Osteocyte (in vitro differentiated cells): ENCODE measurements around the gene HDHD3. TPM values are rescaled to one million over a fixed set of nuclear protein-coding genes. Genes with fewer than 3 reads are reported as not detected.

ENCODE experiments used
- DNase-seq: peaks from one replicate; pipeline ENCODE4 v3.0.0; 2021; ENCODE audit warnings: mixed read lengths; ENCODE audit not compliant: unreplicated experiment; ENCODE audit errors: extremely low spot score
- H3K27ac Mint-ChIP-seq: one replicate; pipeline ENCODE4 v1.8.0; 2021; ENCODE audit warnings: mild to moderate bottlenecking, mixed read lengths; ENCODE audit not compliant: unreplicated experiment
- H3K27me3 Mint-ChIP-seq: one replicate; pipeline ENCODE4 v1.8.0; 2021; ENCODE audit warnings: mixed read lengths; ENCODE audit not compliant: unreplicated experiment
- H3K36me3 Mint-ChIP-seq: one replicate; pipeline ENCODE4 v1.8.0; 2021; ENCODE audit warnings: mixed read lengths; ENCODE audit not compliant: unreplicated experiment
- H3K4me1 Mint-ChIP-seq: one replicate; pipeline ENCODE4 v1.8.0; 2021; ENCODE audit warnings: mixed read lengths; ENCODE audit not compliant: unreplicated experiment
- H3K4me3 Mint-ChIP-seq: one replicate; pipeline ENCODE4 v1.8.0; 2021; ENCODE audit warnings: mild to moderate bottlenecking, moderate library complexity, mixed read lengths; ENCODE audit not compliant: unreplicated experiment
- H3K9me3 Mint-ChIP-seq: one replicate; pipeline ENCODE4 v1.8.0; 2021; ENCODE audit warnings: mixed read lengths; ENCODE audit not compliant: unreplicated experiment
- total RNA-seq: library from RNA; stranded (reverse); gene quantifications from 2 replicates; pipeline ENCODE4 v1.2.1, GENCODE V29; 2021
- TF ChIP-seq, protein P1 (sequence below): fragments of 200-600 bp; sonication (generic); IDR thresholded peaks from 2 replicates; pipeline ENCODE4 v1.5.0; 2021; ENCODE audit warnings: antibody characterized with exemption, mild to moderate bottlenecking, moderate library complexity

Gene HDHD3
- total RNA-seq, 1 donor from 2014 or later, result 12.7 TPM

- H3K4me1 Mint-ChIP-seq, result peaks cover 18% of the 10 kb centered on the region
- peaks cover 7% of the 10 kb centered on the region for H3K36me3 Mint-ChIP-seq
- no peaks in the 10 kb centered on the region for H3K9me3 Mint-ChIP-seq
- no peaks in the 10 kb centered on the region for H3K27me3 Mint-ChIP-seq
- no peak for DNase-seq
- H3K27ac Mint-ChIP-seq, result no peak overlapping the region
- H3K4me3 Mint-ChIP-seq, result no peak overlapping the region
- TF ChIP-seq, protein P1, sequence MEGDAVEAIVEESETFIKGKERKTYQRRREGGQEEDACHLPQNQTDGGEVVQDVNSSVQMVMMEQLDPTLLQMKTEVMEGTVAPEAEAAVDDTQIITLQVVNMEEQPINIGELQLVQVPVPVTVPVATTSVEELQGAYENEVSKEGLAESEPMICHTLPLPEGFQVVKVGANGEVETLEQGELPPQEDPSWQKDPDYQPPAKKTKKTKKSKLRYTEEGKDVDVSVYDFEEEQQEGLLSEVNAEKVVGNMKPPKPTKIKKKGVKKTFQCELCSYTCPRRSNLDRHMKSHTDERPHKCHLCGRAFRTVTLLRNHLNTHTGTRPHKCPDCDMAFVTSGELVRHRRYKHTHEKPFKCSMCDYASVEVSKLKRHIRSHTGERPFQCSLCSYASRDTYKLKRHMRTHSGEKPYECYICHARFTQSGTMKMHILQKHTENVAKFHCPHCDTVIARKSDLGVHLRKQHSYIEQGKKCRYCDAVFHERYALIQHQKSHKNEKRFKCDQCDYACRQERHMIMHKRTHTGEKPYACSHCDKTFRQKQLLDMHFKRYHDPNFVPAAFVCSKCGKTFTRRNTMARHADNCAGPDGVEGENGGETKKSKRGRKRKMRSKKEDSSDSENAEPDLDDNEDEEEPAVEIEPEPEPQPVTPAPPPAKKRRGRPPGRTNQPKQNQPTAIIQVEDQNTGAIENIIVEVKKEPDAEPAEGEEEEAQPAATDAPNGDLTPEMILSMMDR, result no peak
Measured at GRCh38 chr9:113403646-113404045, 26.9 kb upstream of the HDHD3 start.

DNA sequence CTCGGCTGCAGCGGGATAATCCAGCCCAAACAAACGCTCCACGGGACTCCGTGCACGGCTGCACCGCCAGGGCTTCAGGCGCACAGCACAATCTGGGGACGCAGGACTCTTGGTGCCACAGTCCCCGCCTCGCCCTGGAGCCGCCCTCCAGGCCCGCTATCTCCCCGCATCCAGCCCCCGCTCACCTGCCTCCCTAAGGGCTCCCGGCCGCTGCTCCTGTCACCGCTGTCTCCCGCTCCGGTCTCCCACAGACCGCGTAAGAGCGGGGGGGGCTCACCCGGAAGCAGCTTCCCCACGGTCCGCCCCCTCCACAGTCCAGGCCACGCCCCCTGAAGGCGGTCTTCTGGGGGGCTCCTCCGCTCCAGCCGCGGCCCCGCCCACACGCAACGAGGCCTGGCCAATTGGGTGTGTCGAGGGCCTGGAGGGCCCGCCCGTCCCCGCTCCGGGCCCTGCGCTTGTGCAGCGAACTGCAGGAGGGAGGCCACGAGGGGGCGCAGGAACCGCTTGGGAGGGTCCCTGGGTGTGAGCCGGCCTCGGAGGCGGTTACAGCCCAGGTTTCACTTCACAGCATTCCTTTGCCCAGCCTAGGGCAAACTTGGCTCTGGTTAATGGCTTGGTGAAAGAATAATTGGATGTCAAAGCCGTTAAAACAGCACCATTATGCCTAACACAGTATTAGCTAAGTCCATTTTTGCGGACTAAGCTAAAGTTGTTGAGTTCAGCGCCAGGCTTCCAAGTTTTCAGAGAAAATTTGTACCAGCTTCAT, 24.4 kb upstream of the HDHD3 start, which contains the start of gene ALAD:
Gene ALAD, minus strand, starts transcription at position 258 of the 766 bp plus-strand sequence. CDS start 7,725 bp downstream, outside the sequence.
- DNase-seq, result peak; percentile 100
- H3K27me3 Mint-ChIP-seq, result no peaks in the 10 kb centered on the region
- H3K9me3 Mint-ChIP-seq, result no peaks in the 10 kb centered on the region
- peak within 1 kb of the TSS; percentile 93 for H3K4me3 Mint-ChIP-seq
- TF ChIP-seq, protein P1, result peak; percentile 99
- H3K27ac Mint-ChIP-seq, result peak within 1 kb of the TSS; percentile 70
- peaks cover 4% of the 10 kb centered on the region for H3K36me3 Mint-ChIP-seq
- peaks cover 14% of the 10 kb centered on the region for H3K4me1 Mint-ChIP-seq

DNA sequence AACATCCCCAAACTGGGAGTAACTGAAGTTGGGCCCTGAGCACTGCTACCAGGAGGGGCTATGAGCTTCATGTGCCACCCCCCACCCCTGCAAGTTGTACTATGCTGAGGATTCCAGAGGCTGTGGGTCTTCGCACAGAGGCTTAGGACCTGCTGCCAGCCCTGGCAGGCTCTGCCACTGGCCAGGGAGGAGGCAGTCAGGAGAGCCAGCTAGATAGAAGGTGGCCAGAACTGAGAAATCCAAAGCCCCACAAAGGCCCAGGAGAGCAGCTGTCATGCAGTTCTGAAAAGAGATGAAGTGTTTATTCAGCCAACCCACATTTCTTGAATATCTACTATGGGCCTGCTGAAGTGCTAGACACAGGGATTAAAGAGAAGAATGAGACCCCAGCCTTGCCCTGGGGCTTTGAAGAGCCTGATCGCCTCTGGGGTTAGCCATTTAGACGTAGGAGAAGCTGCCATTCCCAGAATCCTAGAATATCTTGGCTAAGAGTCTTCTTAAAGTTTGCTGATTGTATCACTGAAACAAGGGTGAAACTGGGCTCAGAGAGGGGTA, 22.9 kb upstream of the HDHD3 start:
- Mint-ChIP-seq H3K27me3 (no peaks in the 10 kb centered on the region), H3K36me3 (peaks cover 10% of the 10 kb centered on the region), H3K27ac (no peak overlapping the region), H3K4me3 (peak overlapping the region; percentile 93), H3K9me3 (no peaks in the 10 kb centered on the region), H3K4me1 (peaks cover 14% of the 10 kb centered on the region)
- TF ChIP-seq, protein P1, result no peak
- no peak for DNase-seq

GRCh38 chr9:113398796-113399195, 22.0 kb upstream of the HDHD3 start:
- no peaks in the 10 kb centered on the region for H3K27me3 Mint-ChIP-seq
- no peaks in the 10 kb centered on the region for H3K9me3 Mint-ChIP-seq
- H3K36me3 Mint-ChIP-seq, result peaks cover 10% of the 10 kb centered on the region
- TF ChIP-seq, protein P1, result no peak
- peaks cover 14% of the 10 kb centered on the region for H3K4me1 Mint-ChIP-seq
- no peak overlapping the region for H3K27ac Mint-ChIP-seq
- H3K4me3 Mint-ChIP-seq, result no peak overlapping the region
- no peak for DNase-seq

GRCh38 chr9:113397203-113397631, 20.4 kb upstream of the HDHD3 start:
- Mint-ChIP-seq H3K27ac (no peak overlapping the region), H3K4me1 (peaks cover 14% of the 10 kb centered on the region), H3K9me3 (no peaks in the 10 kb centered on the region), H3K27me3 (no peaks in the 10 kb centered on the region), H3K36me3 (peaks cover 10% of the 10 kb centered on the region), H3K4me3 (no peak overlapping the region)
- DNase-seq, result no peak
- TF ChIP-seq, protein P1, result no peak
